ENCODE measurements around the gene CECR2. TPM values are rescaled to one million over a fixed set of nuclear protein-coding genes. Genes with fewer than 3 reads are reported as not detected.

The CECR2 gene
- total RNA-seq, 1 experiment from 2014 or later, result 4.1 TPM

DNA sequence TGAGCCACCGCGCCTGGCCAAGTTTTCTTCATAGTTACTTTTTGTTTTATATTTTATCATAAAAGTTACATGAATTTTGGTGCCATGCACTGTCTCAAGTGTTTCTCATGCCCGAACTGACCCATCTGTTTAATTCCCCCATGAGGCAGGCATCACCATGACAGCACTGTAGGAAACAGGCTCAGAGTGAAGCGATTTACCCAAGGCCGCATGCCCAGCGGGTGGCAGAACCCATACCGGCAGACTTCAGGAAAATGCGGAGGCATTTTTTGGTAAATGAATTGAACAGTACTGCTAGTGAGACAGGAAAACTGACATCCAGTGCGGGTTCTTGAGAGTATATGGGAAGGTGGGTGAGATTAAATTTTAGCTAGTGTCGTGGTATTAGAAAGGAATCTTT is 19.0 kb downstream of the CECR2 start:
- no peak for TF ChIP-seq EZH2 (IDR thresholded peaks at IDR 0.05; ENCODE audit: borderline replicate concordance, low read depth, low read length, poor library complexity, severe bottlenecking)
- TF ChIP-seq, protein P1, sequence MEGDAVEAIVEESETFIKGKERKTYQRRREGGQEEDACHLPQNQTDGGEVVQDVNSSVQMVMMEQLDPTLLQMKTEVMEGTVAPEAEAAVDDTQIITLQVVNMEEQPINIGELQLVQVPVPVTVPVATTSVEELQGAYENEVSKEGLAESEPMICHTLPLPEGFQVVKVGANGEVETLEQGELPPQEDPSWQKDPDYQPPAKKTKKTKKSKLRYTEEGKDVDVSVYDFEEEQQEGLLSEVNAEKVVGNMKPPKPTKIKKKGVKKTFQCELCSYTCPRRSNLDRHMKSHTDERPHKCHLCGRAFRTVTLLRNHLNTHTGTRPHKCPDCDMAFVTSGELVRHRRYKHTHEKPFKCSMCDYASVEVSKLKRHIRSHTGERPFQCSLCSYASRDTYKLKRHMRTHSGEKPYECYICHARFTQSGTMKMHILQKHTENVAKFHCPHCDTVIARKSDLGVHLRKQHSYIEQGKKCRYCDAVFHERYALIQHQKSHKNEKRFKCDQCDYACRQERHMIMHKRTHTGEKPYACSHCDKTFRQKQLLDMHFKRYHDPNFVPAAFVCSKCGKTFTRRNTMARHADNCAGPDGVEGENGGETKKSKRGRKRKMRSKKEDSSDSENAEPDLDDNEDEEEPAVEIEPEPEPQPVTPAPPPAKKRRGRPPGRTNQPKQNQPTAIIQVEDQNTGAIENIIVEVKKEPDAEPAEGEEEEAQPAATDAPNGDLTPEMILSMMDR (conservative IDR thresholded peaks at IDR 0.05; ENCODE audit: low read depth, low read length), result no peak
- DNase-seq (ENCODE audit: low spot score), result no peak
- CTCF ChIA-PET, result no interaction called here
- no peaks in the 10 kb centered on the region for H3K27me3 ChIP-seq (replicated peaks; ENCODE audit: insufficient read depth, low read depth, low read length, poor library complexity)
- no peak overlapping the region for H3K4me3 ChIP-seq (ENCODE audit: low read depth, low read length, poor library complexity, severe bottlenecking)
- H3K36me3 ChIP-seq (ENCODE audit: insufficient read depth, low read length, poor library complexity, severe bottlenecking), result no peaks in the 10 kb centered on the region
- H3K9me3 ChIP-seq (ENCODE audit: low read depth, low read length, poor library complexity, severe bottlenecking), result peaks cover 7% of the 10 kb centered on the region
- POLR2A ChIA-PET (ENCODE audit: low non-redundant PET), result no interaction called here
- intact Hi-C loops (cut with micrococcal nuclease; ENCODE audit: unreplicated experiment), result no loop called here
- no peaks in the 10 kb centered on the region for H3K4me1 ChIP-seq (ENCODE audit: insufficient read depth, low read length, poor library complexity, severe bottlenecking)
- H3K27ac ChIP-seq (ENCODE audit: low read depth, low read length, poor library complexity, severe bottlenecking), result no peak overlapping the region
- no TSS peak for BruUV-seq (replicated peaks)

DNA sequence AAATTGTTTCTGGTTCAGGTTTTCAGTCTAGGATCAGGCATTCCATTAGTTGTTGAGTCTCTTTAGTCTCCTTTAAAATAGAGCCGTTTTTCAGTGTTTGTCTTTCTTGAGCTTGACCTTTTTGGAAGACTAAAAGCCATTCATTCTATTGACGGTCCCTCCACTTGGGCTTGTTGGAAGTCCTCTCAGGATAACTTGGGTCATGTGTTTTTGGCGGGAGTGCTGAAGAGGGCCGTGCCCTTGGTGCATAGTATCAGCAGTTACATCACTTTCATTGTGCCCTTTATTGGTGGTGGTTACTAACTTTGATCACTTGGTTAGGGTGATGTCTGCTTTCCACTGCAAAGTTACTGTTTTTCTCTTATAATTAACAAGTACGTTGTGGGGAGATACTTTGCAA is 20.8 kb downstream of the CECR2 start:
- ChIA-PET CTCF (no interaction called here), POLR2A (ENCODE audit: low non-redundant PET) (no interaction called here)
- intact Hi-C loops (cut with micrococcal nuclease; ENCODE audit: unreplicated experiment), result no loop called here
- H3K36me3 ChIP-seq (ENCODE audit: insufficient read depth, low read length, poor library complexity, severe bottlenecking), result no peaks in the 10 kb centered on the region
- no peak for DNase-seq (ENCODE audit: low spot score)
- no peaks in the 10 kb centered on the region for H3K4me1 ChIP-seq (ENCODE audit: insufficient read depth, low read length, poor library complexity, severe bottlenecking)
- H3K27me3 ChIP-seq (replicated peaks; ENCODE audit: insufficient read depth, low read depth, low read length, poor library complexity), result no peaks in the 10 kb centered on the region
- no peaks in the 10 kb centered on the region for H3K9me3 ChIP-seq (ENCODE audit: low read depth, low read length, poor library complexity, severe bottlenecking)
- H3K27ac ChIP-seq (ENCODE audit: low read depth, low read length, poor library complexity, severe bottlenecking), result no peak overlapping the region
- H3K4me3 ChIP-seq (ENCODE audit: low read depth, low read length, poor library complexity, severe bottlenecking), result no peak overlapping the region
- TF ChIP-seq EZH2 (IDR thresholded peaks at IDR 0.05; ENCODE audit: borderline replicate concordance, low read depth, low read length, poor library complexity, severe bottlenecking), result no peak
- TF ChIP-seq, protein P1 (conservative IDR thresholded peaks at IDR 0.05; ENCODE audit: low read depth, low read length), result no peak
- BruUV-seq (replicated peaks), result no TSS peak

DNA sequence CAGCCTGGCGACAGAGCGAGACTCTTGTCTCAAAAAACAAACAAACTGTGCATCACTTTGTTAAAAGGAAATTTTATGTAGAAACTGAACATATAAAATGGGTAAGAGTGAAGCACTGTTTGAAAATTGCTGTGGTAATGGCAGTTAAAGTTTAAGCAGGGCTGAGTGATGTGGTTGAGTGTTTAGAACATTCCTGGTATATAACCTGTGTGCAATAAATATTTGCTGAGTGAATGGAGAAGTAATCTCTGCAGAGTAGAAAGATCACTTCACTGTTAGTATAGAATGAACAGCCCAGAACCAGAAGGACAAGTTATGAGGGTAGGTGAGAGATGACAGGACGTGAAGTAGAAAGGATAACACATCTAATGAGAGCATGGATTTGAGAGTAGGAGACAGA is 27.3 kb downstream of the CECR2 start:
- Histone ChIP-seq H3K4me3 (ENCODE audit: low read depth, low read length, poor library complexity, severe bottlenecking) (no peak overlapping the region), H3K27me3 (replicated peaks; ENCODE audit: insufficient read depth, low read depth, low read length, poor library complexity) (no peaks in the 10 kb centered on the region), H3K9me3 (ENCODE audit: low read depth, low read length, poor library complexity, severe bottlenecking) (no peaks in the 10 kb centered on the region), H3K27ac (ENCODE audit: low read depth, low read length, poor library complexity, severe bottlenecking) (no peak overlapping the region), H3K4me1 (ENCODE audit: insufficient read depth, low read length, poor library complexity, severe bottlenecking) (no peaks in the 10 kb centered on the region), H3K36me3 (ENCODE audit: insufficient read depth, low read length, poor library complexity, severe bottlenecking) (no peaks in the 10 kb centered on the region)
- no peak for DNase-seq (ENCODE audit: low spot score)
- no TSS peak for BruUV-seq (replicated peaks)
- POLR2A ChIA-PET (ENCODE audit: low non-redundant PET), result no interaction called here
- no peak for TF ChIP-seq EZH2 (IDR thresholded peaks at IDR 0.05; ENCODE audit: borderline replicate concordance, low read depth, low read length, poor library complexity, severe bottlenecking)
- TF ChIP-seq, protein P1 (conservative IDR thresholded peaks at IDR 0.05; ENCODE audit: low read depth, low read length), result no peak
- CTCF ChIA-PET, result no interaction called here
- intact Hi-C loops (cut with micrococcal nuclease; ENCODE audit: unreplicated experiment), result no loop called here

Measured in A673 (cell line).